Activated CD8-positive, alpha-beta T cell treated with anti-CD3 and anti-CD28 coated beads, Interleukin-2, amount 10 ng/mL, durations not matched to agents 7 days and 5 days (primary cell): ENCODE results near the gene SCAPER. TPM values are rescaled to one million over a fixed set of nuclear protein-coding genes. Genes with fewer than 3 reads are reported as not detected.

Experiments
- ATAC-seq: fragments of 150-1000 bp; cut with Tn5 transposase; one replicate; pipeline ENCODE4 v1.10.0; 2021; ENCODE audit warnings: moderate library complexity
- CTCF ChIA-PET: fragments of 350-600 bp; sonication (Branson Sonifier 250); formaldehyde crosslinking; loops from one replicate; lab custom pipeline; 2021; ENCODE audit warnings: antibody characterized with exemption; lab: Charles Lee
- POLR2A ChIA-PET: fragments of 350-600 bp; sonication (Branson Sonifier 250); formaldehyde crosslinking; loops from one replicate; lab custom pipeline; 2021; ENCODE audit warnings: antibody characterized with exemption; lab: Charles Lee
- DNase-seq: peaks from one replicate; pipeline ENCODE4 v3.0.0-alpha.2; 2020
- H3K27ac Mint-ChIP-seq: one replicate; pipeline ENCODE4 v1.8.0; 2021; ENCODE audit warnings: mild to moderate bottlenecking, mixed read lengths
- H3K27me3 Mint-ChIP-seq: one replicate; pipeline ENCODE4 v1.8.0; 2021; ENCODE audit warnings: low read depth, mixed read lengths
- H3K36me3 Mint-ChIP-seq: one replicate; pipeline ENCODE4 v1.8.0; 2021; ENCODE audit warnings: low read depth, mixed read lengths
- H3K4me1 Mint-ChIP-seq: one replicate; pipeline ENCODE4 v1.8.0; 2021; ENCODE audit warnings: low read depth, mixed read lengths
- H3K4me3 Mint-ChIP-seq: one replicate; pipeline ENCODE4 v1.8.0; 2021; ENCODE audit warnings: mild to moderate bottlenecking, mixed read lengths
- H3K9me3 Mint-ChIP-seq: one replicate; pipeline ENCODE4 v1.8.0; 2022; ENCODE audit warnings: mixed read lengths; ENCODE audit not compliant: insufficient read depth
- total RNA-seq, 2 experiments: library from RNA; stranded (reverse); gene quantifications; one replicate each; pipeline ENCODE4 v1.2.3, GENCODE V29; 2021

Gene SCAPER
- total RNA-seq, 2 experiments from 2014 or later: 29.0 to 32.2 TPM

DNA sequence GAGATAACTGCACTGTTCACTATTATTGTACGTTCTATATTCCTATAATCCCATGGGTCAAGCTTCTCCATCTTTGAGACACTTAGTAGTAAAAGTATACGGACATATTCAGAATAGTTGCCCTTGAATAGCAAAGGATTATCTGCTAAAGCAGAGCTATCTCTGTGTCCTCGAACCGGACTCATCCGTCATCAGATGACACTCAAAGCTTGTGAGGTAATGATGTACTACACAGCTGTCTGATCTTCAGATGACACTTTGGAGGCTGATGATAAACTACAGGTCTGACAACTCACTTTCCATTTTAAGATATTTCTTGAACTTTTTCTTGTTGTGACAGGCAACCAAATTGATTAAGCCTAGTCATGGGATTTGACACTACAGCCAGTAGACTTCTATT lies 240.2 kb downstream of the SCAPER start:
- Mint-ChIP-seq H3K4me3 (no peak overlapping the region), H3K4me1 (no peaks in the 10 kb centered on the region), H3K27ac (no peak overlapping the region), H3K27me3 (no peaks in the 10 kb centered on the region), H3K9me3 (peaks cover under 1% of the 10 kb centered on the region), H3K36me3 (peaks cover 15% of the 10 kb centered on the region)
- DNase-seq: no peak
- CTCF ChIA-PET: no interaction called here
- ATAC-seq: no peak
- POLR2A ChIA-PET: no interaction called here

DNA sequence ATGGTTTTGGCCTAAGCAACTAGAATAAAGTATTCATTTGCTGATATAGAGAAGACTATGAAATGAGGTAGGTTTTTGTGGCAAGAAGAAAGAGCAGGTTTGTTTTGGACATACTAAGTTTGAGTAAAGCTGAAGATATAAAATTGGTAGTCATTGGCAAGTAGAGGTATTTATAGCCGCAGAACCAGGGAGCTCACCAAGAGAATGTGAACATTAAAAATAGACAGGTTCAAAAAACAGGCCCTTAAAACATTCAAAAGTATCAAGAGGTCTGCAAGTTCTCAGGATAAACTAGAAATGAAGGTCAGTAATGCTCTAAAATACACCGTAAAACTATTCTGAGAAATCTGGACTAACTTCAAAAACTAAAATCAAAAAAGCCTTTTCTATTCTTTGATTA lies 240.7 kb downstream of the SCAPER start:
- Mint-ChIP-seq H3K4me3 (no peak overlapping the region), H3K9me3 (peaks cover 4% of the 10 kb centered on the region), H3K4me1 (no peaks in the 10 kb centered on the region), H3K36me3 (peaks cover 20% of the 10 kb centered on the region), H3K27me3 (no peaks in the 10 kb centered on the region), H3K27ac (no peak overlapping the region)
- CTCF ChIA-PET: interaction anchor here (1.4 kb wide), 1 partner anchor 21 kb away, joined by 3 read pairs; no protein-coding TSS in a partner anchor
- POLR2A ChIA-PET: no interaction called here
- DNase-seq (no peak), ATAC-seq (no peak)

DNA sequence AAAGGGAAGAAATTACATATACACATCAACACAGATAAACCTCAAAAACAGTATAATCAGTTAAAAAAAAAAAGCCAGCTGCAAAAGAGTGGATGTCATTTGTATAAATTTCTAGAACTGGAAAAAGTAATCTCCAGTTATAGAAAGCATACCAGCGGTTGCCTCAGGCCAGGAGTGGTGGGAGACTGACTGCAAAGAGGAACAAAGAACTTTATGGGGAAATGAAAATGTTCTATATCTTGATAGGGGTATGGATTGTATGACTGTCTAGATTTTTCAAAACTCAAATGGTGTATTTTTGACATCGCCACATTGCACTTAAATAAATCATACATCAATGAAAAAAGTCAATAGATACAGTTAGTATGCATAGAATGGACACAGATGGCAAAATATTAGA lies 241.6 kb downstream of the SCAPER start:
- Mint-ChIP-seq H3K27ac (no peak overlapping the region), H3K4me3 (no peak overlapping the region), H3K9me3 (peaks cover 4% of the 10 kb centered on the region), H3K4me1 (no peaks in the 10 kb centered on the region), H3K36me3 (peaks cover 26% of the 10 kb centered on the region), H3K27me3 (no peaks in the 10 kb centered on the region)
- ATAC-seq (no peak), DNase-seq (no peak)
- ChIA-PET POLR2A (no interaction called here), CTCF (interaction anchor here (0.8 to 1.4 kb wide), 2 partner anchors 20 to 21 kb away, joined by 3 read pairs; no protein-coding TSS in a partner anchor)

DNA sequence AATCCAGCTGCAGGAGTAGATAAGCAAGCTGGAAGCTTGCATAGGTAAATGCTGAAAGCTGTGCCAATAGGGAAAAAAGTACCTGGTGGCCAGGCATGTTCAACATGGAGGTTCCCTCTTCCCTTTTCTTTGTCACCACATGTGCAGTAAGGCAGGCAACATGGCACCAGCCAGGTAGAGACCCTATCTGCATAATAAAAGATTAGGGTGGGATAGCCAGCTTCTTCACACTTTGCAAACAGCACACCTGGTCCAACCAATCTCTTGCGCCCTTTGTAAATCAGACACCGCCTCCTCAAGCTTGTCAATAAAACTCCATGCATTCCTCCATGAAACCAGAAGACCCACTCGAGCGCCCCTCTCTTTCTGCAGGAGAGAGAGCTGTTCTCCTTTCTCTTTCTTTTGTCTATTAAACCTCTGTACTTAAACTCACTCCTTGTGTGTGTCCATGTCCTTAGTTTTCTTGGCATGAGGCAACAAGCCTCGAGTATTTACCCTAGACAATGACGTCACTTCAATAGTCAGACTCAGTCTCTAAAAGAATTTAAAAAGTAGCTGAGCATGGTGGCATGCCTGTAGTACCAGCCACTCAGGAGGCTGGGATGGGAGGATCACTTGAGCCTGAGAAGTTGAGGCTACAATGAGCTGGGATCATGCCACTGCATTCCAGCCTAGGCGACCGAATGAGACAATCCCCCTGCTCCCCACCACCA lies 256.3 kb downstream of the SCAPER start:
- Mint-ChIP-seq H3K36me3 (peaks cover 36% of the 10 kb centered on the region), H3K27me3 (no peaks in the 10 kb centered on the region), H3K27ac (no peak overlapping the region), H3K4me1 (peaks cover 10% of the 10 kb centered on the region), H3K4me3 (no peak overlapping the region), H3K9me3 (peaks cover 23% of the 10 kb centered on the region)
- POLR2A ChIA-PET: no interaction called here
- ATAC-seq (no peak), DNase-seq (no peak)
- CTCF ChIA-PET: no interaction called here

- Mint-ChIP-seq H3K4me1 (no peaks in the 10 kb centered on the region), H3K4me3 (no peak overlapping the region), H3K36me3 (peaks cover 23% of the 10 kb centered on the region), H3K27me3 (no peaks in the 10 kb centered on the region), H3K27ac (no peak overlapping the region), H3K9me3 (peaks cover 12% of the 10 kb centered on the region)
- no peak for DNase-seq
- ChIA-PET POLR2A (no interaction called here), CTCF (no interaction called here)
- no peak for ATAC-seq
Measured at GRCh38 chr15:76647612-76648011, 257.5 kb downstream of the SCAPER start.

- H3K27me3 Mint-ChIP-seq: no peaks in the 10 kb centered on the region
- ChIA-PET POLR2A (no interaction called here), CTCF (interaction anchor here (1.2 to 2.1 kb wide), 2 partner anchors 19 to 222 kb away, joined by 3 to 9 read pairs; no protein-coding TSS in a partner anchor)
- peaks cover 6% of the 10 kb centered on the region for H3K9me3 Mint-ChIP-seq
- DNase-seq: no peak
- peaks cover 16% of the 10 kb centered on the region for H3K36me3 Mint-ChIP-seq
- no peak for ATAC-seq
- H3K27ac Mint-ChIP-seq: no peak overlapping the region
- no peak overlapping the region for H3K4me3 Mint-ChIP-seq
- no peaks in the 10 kb centered on the region for H3K4me1 Mint-ChIP-seq
Measured at GRCh38 chr15:76644646-76645045, 260.5 kb downstream of the SCAPER start.

GRCh38 chr15:76642671-76643070 lies 262.5 kb downstream of the SCAPER start:
- Mint-ChIP-seq H3K27me3 (no peaks in the 10 kb centered on the region), H3K4me1 (no peaks in the 10 kb centered on the region), H3K27ac (no peak overlapping the region), H3K9me3 (peaks cover under 1% of the 10 kb centered on the region), H3K36me3 (peaks cover 10% of the 10 kb centered on the region), H3K4me3 (no peak overlapping the region)
- DNase-seq (no peak), ATAC-seq (no peak)
- CTCF ChIA-PET: interaction anchor here (1.0 to 2.1 kb wide), 3 partner anchors 20 to 901 kb away, joined by 3 to 9 read pairs (median 3); no protein-coding TSS in a partner anchor
- POLR2A ChIA-PET: no interaction called here

- Mint-ChIP-seq H3K4me1 (no peaks in the 10 kb centered on the region), H3K36me3 (peaks cover 19% of the 10 kb centered on the region), H3K27ac (no peak overlapping the region), H3K27me3 (no peaks in the 10 kb centered on the region), H3K9me3 (peaks cover 17% of the 10 kb centered on the region), H3K4me3 (no peak overlapping the region)
- DNase-seq: no peak
- POLR2A ChIA-PET: no interaction called here
- ATAC-seq: no peak
- CTCF ChIA-PET: no interaction called here
Measured at GRCh38 chr15:76637166-76637565, 268.0 kb downstream of the SCAPER start.

GRCh38 chr15:76636059-76636458 lies 269.1 kb downstream of the SCAPER start:
- ChIA-PET CTCF (no interaction called here), POLR2A (no interaction called here)
- ATAC-seq: no peak
- H3K4me3 Mint-ChIP-seq: no peak overlapping the region
- H3K27ac Mint-ChIP-seq: no peak overlapping the region
- no peak for DNase-seq
- peaks cover 17% of the 10 kb centered on the region for H3K9me3 Mint-ChIP-seq
- H3K27me3 Mint-ChIP-seq: no peaks in the 10 kb centered on the region
- peaks cover 19% of the 10 kb centered on the region for H3K36me3 Mint-ChIP-seq
- no peaks in the 10 kb centered on the region for H3K4me1 Mint-ChIP-seq

DNA sequence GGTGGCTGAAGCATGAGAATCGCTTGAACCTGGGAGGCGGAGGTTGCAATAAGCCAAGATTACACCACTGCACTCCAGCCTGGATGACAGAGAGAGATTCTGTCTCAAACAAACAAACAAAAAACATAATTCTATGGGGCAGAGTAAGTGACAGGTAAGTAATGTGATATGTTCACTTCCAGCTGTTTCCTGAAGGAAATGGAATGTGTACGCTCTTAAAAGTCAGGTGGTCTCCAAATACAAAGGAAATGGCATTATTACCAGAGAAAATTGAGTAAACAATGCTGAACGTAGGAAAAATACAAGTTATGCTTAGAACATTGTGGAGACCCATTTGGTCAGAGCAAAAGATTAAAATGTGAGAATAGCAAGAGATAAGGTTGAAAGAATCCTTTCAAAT lies 278.5 kb downstream of the SCAPER start:
- CTCF ChIA-PET: no interaction called here
- H3K27ac Mint-ChIP-seq: no peak overlapping the region
- H3K36me3 Mint-ChIP-seq: no peaks in the 10 kb centered on the region
- H3K27me3 Mint-ChIP-seq: no peaks in the 10 kb centered on the region
- no peaks in the 10 kb centered on the region for H3K4me1 Mint-ChIP-seq
- no peaks in the 10 kb centered on the region for H3K9me3 Mint-ChIP-seq
- DNase-seq (no peak), ATAC-seq (no peak)
- H3K4me3 Mint-ChIP-seq: no peak overlapping the region
- POLR2A ChIA-PET: no interaction called here

GRCh38 chr15:76625267-76625666 lies 279.9 kb downstream of the SCAPER start:
- POLR2A ChIA-PET: no interaction called here
- Mint-ChIP-seq H3K27me3 (no peaks in the 10 kb centered on the region), H3K27ac (no peak overlapping the region), H3K9me3 (no peaks in the 10 kb centered on the region), H3K4me3 (no peak overlapping the region), H3K4me1 (no peaks in the 10 kb centered on the region), H3K36me3 (no peaks in the 10 kb centered on the region)
- CTCF ChIA-PET: no interaction called here
- DNase-seq (no peak), ATAC-seq (no peak)

GRCh38 chr15:76614725-76615124 lies 290.4 kb downstream of the SCAPER start:
- Mint-ChIP-seq H3K4me1 (no peaks in the 10 kb centered on the region), H3K27ac (no peak overlapping the region), H3K4me3 (no peak overlapping the region), H3K36me3 (peaks cover 25% of the 10 kb centered on the region), H3K27me3 (no peaks in the 10 kb centered on the region), H3K9me3 (peaks cover 17% of the 10 kb centered on the region)
- DNase-seq (no peak), ATAC-seq (no peak)
- ChIA-PET CTCF (no interaction called here), POLR2A (no interaction called here)
